Stimulated activated CD4-positive, alpha-beta T cell treated with anti-CD3 and anti-CD28 coated beads, TNF-alpha, amount 100 ng/mL, for 24 hours (primary cell): ENCODE data around the gene LBR.

ENCODE experiments used
- DNase-seq, 3 experiments: peaks; one replicate each; pipeline ENCODE4 v3.0.0-alpha.2; 2020; ENCODE audit warnings: low read depth in 3 of 3

Gene LBR

GRCh38 chr1:225373155-225373554 is 54.7 kb downstream of the LBR start:
- no peak for DNase-seq

- DNase-seq = no peak
Observed at GRCh38 chr1:225371366-225372010, 56.4 kb downstream of the LBR start.

GRCh38 chr1:225368036-225368552 is 59.7 kb downstream of the LBR start:
- DNase-seq = no peak

- DNase-seq = no peak
Observed at GRCh38 chr1:225366552-225366951, 61.3 kb downstream of the LBR start.

- no peak for DNase-seq
Observed at GRCh38 chr1:225366018-225366417, 61.8 kb downstream of the LBR start.

- no peak for DNase-seq
Observed at GRCh38 chr1:225364439-225364838, 63.4 kb downstream of the LBR start.

- DNase-seq = no peak
Observed at GRCh38 chr1:225362805-225363204, 65.0 kb downstream of the LBR start.

GRCh38 chr1:225361176-225361575 is 66.7 kb downstream of the LBR start:
- DNase-seq = no peak

- no peak for DNase-seq
Observed at GRCh38 chr1:225360119-225360518, 67.7 kb downstream of the LBR start.

GRCh38 chr1:225355863-225356262 is 72.0 kb downstream of the LBR start:
- DNase-seq = no peak

- DNase-seq = no peak
Observed at GRCh38 chr1:225354906-225355305, 72.9 kb downstream of the LBR start.
